HG03342 (cell line): ENCODE data around the gene CAMK2B.

Experiments
- ATAC-seq: cut with Tn5 transposase; IDR thresholded peaks from one replicate; pipeline ENCODE4 v1.9.1; 2021; ENCODE audit warnings: mild to moderate bottlenecking, moderate library complexity; ENCODE audit not compliant: unreplicated experiment

The CAMK2B gene

DNA sequence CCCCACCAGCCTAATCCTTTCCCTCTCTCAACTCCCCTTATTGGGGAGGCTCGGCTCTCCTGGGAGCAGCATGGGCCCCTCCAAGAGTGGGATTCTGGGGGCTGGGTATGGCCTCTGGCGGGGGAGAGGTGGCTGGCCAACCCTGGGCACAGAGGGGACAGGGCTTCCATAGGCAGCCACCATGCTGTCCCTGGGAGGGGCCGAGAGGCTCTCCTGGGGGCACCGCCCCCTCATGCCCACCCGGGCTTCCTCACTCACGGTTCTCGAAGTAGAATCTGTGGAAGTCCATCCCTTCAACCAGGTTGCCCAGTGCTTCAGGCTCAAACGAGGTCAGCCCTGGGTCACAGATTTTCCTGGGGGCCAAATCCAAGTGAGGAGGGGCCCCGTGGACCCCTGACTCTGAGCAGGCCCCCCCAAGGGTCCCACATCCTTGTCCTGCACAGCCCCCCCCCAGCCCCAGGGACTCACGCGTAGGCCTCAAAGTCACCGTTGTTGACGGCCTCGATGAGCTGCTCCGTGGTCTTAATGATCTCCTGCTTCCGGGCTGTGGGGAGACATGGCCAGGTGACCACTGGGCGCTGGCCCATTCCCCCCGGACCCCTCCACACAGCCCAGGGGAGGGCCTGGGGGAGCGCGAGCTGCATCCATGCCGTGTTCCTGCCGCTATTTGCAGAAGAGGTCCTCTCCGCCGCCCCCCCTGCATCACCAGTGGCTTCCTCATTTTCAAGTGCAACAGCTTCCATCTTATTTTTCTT lies 104.9 kb downstream of the CAMK2B start:
- ATAC-seq = no peak

DNA sequence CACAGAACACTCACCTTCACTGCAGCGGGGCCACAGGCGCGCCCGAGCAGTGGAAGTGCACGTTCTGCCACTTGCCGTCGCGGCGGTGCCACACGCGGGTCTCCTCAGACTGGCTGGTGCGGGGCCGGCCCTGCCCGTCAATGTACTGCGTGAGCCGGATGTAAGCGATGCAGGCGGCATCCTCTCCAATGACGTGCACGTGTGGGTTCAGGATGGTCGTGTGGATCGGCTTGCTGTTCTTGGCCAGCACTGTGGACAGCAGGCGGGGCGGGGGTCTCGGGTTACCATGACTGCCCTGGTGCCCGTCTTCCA lies 105.4 kb downstream of the CAMK2B start:
- no peak for ATAC-seq

DNA sequence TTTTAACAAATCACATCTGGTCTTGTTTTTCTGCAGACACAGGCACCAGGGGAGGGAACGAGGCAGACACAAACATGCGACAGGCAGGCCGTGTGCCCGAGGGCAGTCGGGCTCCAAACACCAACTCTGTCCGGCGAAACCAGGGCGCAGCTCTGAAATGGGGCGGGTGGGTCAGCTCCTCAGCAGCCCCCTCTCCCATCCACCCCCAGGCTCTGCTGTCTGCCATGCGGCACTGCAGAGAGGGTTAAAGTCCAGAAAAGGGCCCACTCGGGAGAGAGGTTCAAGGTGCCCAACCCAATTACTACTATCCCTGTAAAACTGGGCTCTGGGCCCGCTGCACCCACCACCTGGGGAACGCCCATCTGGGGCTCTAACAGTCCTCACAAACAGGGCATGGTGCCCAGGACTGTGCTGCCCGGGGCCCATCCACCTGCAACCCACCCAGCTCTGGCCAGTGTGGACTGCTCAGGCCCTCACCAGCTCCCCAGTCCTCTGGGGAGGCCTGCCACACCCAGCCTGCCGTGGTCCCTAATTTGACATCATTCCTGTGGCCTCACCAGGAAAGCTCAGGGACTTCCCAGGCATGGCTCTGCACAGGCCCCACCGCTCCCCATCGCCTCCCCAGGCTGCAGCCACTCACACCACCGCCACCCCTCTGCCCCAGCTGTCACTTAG lies 105.9 kb downstream of the CAMK2B start:
- no peak for ATAC-seq

DNA sequence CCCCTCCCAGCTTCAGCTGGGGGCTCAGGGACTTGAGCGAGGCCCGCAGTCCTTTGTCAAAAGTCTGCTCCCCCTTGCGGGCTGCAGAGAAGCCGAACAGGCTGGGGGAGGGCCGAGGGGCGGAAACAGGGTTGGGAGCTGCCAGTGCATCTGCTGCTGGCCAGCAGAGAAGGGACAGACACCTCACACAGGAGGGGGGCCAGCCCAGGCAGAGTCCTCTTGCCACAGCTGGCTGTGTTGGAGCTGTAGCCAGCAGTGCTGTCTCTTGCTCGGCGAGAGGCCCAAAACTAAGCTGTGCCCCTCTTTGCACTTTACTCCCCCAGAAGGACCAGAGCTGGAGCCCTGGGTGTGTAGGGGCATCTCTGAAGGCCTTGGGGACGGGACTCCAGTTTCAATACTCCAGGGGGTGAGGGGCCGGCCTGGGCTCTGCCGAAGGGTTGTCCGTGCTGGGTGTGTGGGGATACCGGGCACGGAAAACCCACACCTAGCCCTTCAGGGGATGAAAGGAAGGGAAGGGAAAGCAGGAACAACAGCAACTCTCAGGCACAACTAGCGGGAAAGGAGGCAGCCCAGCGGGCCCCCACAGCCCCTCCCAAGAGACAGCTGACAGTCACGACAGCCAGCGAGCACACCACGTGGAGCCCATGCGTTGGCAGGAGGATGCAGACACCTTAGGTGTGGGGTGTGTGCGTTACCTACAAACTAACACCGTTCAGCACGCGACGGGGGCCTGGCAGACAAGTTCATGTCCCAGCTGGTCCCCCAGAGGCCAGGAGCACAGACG lies 106.8 kb downstream of the CAMK2B start:
- ATAC-seq = no peak

DNA sequence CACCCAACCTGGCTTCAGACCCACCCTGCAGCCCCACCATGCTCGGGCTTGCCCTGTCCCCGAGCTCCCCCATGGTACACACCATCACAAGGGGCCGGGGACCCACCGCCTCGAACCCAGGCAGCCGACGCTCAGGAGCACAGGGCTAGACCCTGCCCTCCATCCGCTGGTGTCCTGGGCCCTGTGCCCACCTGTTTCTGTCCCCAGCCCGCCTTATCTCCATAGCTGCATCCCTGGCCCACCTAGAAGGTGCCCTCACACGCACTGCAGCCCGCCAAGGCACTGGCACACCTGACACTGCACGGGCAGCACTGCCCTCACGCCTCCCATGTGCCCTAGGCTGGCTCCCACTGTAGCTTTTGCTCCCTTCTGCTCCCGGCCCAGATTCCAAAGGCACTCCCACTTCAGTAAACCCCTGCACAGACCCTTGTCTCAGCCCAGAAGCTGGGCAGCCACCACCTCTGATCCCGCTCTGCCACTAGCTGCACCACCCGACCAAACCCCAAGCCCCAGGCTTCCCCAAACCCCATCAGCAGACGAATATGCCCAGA lies 107.5 kb downstream of the CAMK2B start:
- ATAC-seq = no peak

DNA sequence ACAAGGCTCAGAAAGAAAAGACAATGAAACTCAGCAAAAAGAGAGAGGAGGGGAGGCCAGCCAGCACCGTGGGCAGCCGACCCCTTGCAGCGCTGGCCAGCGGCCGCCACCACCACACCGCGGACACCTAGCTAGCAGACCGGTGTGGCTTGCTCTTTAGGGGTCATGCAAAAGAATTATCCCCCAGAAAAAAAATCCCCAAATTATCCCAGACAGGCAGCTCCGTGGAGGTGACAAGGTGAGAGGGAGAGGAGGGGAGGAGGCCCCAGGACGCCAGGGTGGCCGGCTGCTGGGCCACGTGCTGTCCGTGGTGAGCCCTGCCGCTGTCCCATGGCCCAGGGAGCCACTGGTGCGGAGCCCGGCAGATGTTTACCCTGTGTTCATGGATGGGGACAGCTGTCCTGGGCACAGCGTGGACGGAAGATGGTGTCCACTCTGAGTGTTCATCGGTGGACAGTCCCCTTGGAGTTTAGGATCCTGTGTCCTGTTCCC lies 108.1 kb downstream of the CAMK2B start:
- no peak for ATAC-seq

DNA sequence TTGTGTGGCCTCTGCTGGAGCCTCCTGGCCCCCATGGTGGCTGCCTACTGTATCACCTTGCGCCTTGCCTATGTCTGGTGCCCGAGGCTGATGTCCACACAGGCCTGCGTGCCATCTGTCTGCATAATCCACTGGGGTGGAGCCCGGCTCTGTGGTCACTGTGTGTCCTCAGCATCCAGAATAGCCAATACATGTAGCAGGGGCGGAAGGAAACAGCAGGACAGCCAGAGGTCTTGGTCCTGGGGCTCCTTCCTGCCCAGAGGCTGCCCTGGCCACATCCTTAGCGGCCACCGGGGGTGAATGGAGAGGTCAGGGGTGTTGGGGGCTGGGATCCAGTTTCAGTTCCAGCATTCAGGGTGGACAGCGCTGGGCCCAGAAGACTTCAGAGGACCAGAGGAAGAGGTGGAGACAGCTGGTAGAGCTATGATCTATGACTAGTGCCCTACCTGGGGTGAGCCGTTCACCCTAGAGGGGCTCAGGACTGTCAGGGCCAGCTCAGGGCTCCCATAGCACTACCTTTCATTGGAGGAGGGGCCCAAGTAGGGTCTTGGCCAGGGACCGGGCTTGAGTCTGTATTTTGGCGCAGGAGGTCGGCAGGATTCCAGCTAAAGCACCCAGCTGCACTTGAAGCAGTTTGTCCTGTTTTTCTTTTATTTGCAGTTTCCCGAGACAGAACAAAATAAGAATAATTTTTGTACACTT lies 108.7 kb downstream of the CAMK2B start:
- no peak for ATAC-seq

DNA sequence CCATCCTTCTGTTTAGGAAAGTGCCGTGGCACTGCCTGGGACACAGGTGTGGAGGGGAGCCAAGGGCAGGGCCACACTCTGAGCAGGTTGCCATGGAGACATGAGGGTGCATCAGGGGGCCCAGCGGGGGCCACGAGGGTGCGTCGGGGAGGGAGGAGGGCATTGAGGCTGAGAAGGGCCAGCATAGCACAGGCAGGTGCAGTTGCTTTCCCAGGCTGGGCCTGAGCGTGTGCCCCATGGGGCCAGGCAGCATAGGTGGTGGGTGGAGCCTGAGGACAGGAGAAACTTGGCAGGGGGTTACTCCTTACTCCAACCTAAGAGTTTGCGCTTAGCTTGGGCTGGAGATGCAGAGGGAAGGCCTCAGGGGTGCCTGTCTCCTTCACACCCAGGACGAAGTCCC lies 109.4 kb downstream of the CAMK2B start:
- no peak for ATAC-seq

DNA sequence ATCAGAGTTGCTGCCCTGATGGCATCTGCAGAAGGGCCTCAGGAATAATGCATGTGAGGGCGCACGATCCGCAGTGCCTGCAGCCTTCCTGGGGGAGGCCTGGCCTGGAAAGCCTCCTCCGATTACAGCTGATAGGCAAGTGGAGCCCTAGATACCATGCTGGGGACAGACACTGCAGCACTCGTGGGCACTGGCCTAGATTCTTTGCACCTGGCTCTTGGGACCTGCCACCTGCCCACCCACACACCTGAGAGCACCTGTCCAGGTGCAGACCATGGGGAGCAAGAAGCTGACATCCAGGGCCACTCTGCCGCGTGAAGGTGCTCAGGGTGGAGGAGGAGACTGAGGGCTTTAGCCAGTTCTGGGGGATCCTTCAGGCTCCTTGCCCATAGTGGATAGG lies 109.9 kb downstream of the CAMK2B start:
- ATAC-seq = no peak

DNA sequence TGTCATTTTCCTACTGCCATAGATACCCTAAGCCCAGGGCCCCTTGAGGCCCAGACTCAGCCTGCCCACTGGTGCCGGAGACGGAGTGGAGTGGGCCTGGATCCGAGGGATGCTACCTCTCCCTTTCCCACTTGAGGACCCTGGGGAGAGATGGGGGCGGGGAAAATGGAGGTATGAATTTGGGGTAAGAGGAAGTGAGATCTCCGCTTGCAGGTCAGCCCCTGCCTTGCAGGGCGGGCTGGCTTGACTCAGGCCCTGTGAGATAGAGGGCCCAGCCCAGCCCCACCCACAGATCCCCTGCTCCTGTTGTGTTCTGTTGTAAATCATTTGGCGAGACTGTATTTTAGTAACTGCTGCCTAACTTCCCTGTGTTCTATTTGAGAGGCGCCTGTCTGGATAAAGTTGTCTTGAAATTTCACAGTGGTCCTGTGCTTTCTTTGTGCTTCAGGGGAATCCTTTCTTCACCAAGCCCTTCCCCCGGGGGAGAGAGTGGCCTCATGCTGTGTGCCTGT lies 111.5 kb downstream of the CAMK2B start:
- ATAC-seq = no peak

DNA sequence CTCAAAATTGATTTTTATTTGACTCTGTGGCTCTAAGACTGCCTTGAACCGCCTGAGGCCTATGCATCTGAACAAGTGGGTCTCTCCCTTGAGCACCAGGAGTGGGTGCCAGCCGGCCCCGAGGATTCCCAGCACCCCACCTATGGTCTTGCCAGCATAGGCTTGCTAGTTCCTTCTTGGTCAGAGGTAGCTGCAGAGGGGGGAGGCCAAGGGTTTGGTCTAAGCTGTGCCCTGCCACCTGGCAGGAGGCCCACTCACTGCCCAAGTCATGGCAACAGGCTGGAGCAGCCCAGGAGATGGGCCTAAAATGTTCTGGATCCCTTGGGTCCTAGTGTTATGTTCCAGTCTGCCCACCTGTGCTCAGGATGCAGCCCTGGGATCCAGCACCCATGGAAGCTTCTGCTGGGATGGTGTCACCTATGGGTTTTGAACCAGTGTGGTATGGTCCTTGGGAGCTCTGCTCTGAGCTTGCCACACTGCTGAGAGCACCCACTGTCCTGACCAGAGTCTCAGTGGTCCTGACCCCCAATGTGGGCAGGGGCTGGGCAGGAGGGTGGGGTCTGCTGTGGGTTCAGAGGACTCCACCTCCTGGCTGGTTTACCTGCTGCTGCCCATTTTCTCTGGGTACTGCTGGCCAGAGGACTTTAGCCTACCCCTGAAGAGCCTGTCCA lies 112.1 kb downstream of the CAMK2B start:
- ATAC-seq = no peak

DNA sequence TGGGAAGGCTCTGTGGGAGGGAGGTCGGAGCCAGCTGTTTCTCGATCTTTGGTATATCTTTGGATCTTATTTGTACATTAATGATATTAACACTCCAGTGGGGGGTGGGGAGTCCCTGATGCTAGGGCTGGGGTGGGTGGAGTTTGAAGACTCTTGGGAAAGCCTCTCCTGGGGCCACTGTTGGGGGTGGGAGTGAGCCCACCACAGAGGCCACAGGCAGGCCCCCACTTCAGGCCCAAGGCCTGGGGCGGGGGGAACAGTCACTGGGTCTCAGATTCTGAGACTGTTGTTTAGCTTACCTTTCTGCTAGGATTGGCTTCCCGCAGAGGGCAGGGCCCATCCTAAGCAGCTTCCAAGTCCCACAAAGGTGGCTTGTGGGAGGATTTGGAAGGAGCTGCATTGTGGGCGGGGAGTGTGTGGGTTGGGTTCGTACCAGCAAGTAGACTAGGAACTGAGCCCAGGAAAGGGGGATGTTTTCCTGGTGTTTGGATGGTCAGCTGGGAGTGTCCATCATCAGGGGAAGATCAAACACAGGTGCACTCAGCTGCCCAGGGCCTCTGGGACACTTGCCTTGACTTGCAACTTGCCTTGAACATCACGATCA lies 112.7 kb downstream of the CAMK2B start:
- no peak for ATAC-seq

DNA sequence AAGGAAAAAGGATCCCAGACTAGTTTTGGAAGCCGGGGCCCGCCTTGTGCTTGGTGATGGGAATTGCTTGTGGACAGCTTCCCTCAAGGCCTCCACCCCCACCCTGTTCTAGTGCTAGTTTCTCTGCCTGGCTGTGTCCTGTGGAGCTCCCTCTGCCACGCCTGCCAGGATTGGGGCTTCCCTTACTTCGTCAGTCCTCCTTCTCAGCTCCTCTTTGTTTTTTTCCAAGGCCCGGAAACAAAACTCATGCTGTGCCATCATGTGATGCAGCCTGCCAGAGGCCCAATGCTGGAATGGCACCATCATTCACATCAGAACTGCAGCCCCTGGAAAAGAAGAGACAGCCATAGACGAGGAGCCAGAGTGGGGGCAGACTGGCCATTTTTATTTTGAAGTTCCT lies 113.4 kb downstream of the CAMK2B start:
- ATAC-seq = no peak

DNA sequence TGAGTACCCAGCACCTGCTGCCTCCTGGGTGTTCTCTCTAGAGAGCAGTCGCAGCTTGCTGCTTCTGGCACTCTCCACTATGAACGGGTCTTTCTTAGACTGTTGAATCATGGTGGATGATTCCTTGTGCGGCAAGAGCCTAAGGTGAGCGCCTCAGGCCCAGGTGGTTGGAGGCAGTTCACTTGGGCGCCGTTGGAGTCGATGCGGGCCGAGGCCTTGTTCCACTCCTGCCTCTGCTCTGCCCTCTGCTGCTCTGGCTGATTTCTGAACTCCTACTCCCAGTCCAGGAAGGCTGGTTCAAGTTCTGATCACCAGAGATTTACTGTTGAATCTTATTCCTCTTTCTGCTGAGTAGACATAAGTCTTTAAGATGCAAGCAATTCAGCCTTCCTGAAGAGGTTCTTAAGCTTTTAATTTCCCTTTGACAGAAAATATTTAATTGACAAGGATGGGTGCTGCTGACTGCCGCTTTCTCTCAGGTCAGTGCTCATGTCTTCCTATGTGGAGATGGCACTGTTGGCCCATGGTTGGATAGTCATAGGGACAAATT lies 114.2 kb downstream of the CAMK2B start:
- no peak for ATAC-seq

DNA sequence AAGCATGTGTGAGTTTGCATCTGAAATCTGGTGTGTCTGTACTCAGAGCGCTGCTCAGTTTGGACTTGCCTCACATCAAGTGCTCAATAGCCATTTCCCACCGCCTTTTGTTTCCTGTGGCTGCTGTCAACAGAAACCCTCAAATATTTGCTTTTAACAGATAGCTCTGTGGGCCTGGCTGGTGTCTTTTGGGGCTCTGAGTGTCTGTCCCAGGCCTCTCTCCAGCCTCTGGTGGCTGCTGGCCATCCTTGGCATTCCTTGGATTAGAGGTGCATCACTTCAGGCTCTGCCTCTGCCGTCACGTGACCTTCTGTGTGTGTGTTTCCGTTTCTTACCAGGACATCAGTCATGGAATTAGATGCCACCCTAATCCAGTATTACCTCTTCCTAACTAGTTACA lies 115.3 kb downstream of the CAMK2B start:
- no peak for ATAC-seq

DNA sequence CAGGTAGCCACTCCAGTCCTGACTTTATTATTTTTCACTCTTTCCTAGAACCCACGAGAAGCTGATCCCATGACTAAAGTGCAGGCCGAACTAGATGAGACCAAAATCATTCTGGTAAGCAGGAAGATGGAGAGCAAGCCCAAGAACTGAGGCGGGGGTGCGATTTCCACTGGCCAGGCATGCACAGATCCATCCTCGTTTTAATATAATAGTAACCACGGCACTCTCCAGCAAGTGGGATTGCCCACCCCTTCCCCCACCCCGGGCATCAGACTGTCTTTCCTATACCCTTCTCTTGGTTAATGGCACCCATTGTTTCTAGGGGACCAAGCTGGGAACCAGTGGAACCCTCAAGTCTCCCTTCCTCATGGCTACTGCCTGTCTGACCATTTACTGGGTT lies 117.3 kb downstream of the CAMK2B start:
- no peak for ATAC-seq

DNA sequence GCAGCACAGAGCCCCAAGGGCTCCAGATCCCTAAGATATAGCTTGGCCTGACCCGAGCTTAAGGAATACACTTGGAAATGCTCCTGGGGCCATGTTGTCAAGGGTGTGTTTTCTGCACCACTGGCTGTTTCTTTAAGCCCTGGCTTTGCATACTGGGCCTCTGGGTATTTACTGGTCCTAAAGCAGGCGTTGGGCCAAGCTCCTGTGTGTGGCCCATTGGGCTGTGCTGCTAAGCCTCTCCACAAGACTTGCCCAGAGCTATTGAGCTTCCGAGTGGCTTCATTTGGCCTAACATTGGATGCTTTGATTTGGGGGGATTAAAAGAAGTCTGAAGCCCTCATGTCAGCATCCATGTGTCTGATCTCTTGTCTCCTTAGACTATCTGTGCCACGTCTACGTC lies 119.4 kb downstream of the CAMK2B start:
- no peak for ATAC-seq

DNA sequence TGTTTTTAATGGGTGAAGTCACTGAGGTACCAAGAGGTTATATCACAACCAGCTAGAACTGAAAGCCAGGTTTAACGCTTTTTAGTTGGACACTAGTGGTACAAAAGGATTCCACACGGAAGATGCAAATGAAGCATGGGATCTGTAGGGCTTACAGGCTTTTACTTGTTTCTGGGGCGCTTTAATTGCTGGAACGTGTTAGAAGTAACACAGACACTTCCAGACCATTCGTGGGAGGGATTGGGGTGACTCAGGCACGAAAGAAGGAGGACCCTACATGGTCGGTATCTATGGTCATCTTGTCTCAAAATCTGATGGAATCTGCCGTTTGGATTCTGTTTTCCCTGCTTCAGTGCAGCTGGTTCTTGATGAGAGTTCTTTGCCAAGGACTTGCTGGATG lies 123.6 kb downstream of the CAMK2B start:
- ATAC-seq = no peak

DNA sequence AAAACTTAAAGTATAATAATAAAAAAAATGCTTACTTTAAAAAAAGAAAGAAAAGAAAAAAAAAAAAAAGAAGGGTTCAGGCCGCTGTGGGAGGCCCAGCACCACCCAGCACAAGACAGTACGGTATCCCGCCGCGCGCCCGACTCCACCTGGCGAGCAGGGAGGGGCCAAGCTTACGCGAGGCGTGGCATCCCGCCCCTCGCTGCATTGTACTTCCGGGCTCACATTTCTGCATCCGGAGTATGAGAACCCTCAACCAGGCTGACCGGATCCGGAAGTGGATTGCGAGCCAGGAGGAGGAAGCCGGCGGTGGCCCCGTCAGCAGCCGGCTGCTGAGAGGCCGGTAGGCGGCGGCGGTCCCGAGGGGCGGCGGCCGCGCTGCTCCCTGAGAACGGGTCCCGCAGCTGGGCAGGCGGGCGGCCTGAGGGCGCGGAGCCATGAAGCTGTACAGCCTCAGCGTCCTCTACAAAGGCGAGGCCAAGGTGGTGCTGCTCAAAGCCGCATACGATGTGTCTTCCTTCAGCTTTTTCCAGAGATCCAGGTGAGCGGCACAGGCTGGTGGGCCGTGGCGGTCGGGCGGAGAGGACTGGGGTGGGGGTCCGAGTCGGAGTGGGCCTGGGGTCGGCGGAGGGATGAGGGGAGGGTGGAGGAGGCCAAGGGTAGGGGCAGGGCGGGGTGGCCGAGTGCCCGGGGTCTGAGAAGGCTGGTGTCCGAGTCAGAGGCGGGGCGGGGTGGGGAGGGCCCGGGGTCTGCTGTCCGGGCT lies 124.5 kb downstream of the CAMK2B start, which contains the start of gene YKT6:
Gene YKT6 (plus strand): TSS at position 280 of the 763 bp plus-strand sequence. CDS start 158 bp downstream, at position 438.
- peak; percentile 99 for ATAC-seq
